HAP-1 (cell line): ENCODE data around the gene SCRN2.

Experiments used
- DNase-seq, 2 experiments: peaks; one replicate each; pipeline ENCODE4 v3.0.0-alpha.2; 2016 to 2020; ENCODE audit warnings: low spot score in 2 of 2
- H3K27me3 ChIP-seq: fragments of 250-450 bp; sonication (Bioruptor Pico); 2 replicates; pipeline ENCODE4 v1.5.1; 2020; ENCODE audit warnings: low read depth, mild to moderate bottlenecking, moderate library complexity
- H3K36me3 ChIP-seq: fragments of 250-450 bp; sonication (Bioruptor Pico); replicated peaks from 2 replicates; pipeline ENCODE4 v1.5.1; 2020; ENCODE audit warnings: mild to moderate bottlenecking
- H3K4me1 ChIP-seq: fragments of 250-450 bp; sonication (Bioruptor Pico); 2 replicates; pipeline ENCODE4 v1.5.1; 2020; ENCODE audit warnings: mild to moderate bottlenecking
- H3K4me3 ChIP-seq: fragments of 250-450 bp; sonication (Bioruptor Pico); 2 replicates; pipeline ENCODE4 v1.5.1; 2020; ENCODE audit warnings: mild to moderate bottlenecking, moderate library complexity
- H3K9me3 ChIP-seq: fragments of 250-450 bp; sonication (Bioruptor Pico); 2 replicates; pipeline ENCODE4 v1.5.1; 2020; ENCODE audit warnings: mild to moderate bottlenecking, moderate library complexity
- in situ Hi-C: fragments of 300-500 bp; cut with MboI; formaldehyde crosslinking; loops from 3 replicates; pipeline ENCODE4 v1.14.3; 2020; ENCODE audit warnings: low sequenced_read_pairs, inconsistent platforms, mixed read lengths

The SCRN2 gene

DNA sequence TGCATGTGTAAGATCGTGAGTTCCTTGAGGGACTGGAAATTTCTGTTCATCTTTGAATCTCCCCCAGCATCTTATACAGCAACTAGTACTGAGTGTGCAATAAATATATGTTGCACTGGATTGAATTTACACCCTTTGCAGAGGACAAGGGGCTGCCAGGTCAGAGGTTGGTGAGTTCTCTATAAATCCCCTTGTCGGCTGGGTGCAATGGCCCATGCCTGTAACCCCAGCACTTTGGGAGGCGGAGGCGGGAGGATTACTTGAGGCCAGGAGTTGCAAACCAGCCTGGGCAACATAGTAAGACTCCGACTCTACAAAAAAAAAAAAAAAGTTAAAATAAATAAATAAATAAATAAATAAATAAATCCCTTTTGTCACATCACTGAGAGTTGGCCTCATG, 19.3 kb upstream of the SCRN2 start:
- DNase-seq = no peak
- Histone ChIP-seq H3K9me3 (no peaks in the 10 kb centered on the region), H3K4me1 (no peaks in the 10 kb centered on the region), H3K36me3 (no peaks in the 10 kb centered on the region), H3K4me3 (no peak overlapping the region), H3K27me3 (peaks cover 40% of the 10 kb centered on the region)
- in situ Hi-C loops = no loop called here

- Histone ChIP-seq H3K9me3 (no peaks in the 10 kb centered on the region), H3K27me3 (peaks cover 60% of the 10 kb centered on the region), H3K4me1 (no peaks in the 10 kb centered on the region), H3K36me3 (no peaks in the 10 kb centered on the region), H3K4me3 (no peak overlapping the region)
- in situ Hi-C loops = no loop called here
- no peak for DNase-seq
Measured at GRCh38 chr17:47857551-47858455, 16.7 kb upstream of the SCRN2 start.

- Histone ChIP-seq H3K4me1 (no peaks in the 10 kb centered on the region), H3K27me3 (peaks cover 70% of the 10 kb centered on the region), H3K9me3 (no peaks in the 10 kb centered on the region), H3K36me3 (no peaks in the 10 kb centered on the region), H3K4me3 (no peak overlapping the region)
- in situ Hi-C loops = no loop called here
- DNase-seq = no peak
Measured at GRCh38 chr17:47856830-47857229, 15.8 kb upstream of the SCRN2 start.

- peaks cover 77% of the 10 kb centered on the region for H3K27me3 ChIP-seq
- no peaks in the 10 kb centered on the region for H3K9me3 ChIP-seq
- H3K4me3 ChIP-seq = no peak overlapping the region
- H3K36me3 ChIP-seq = no peaks in the 10 kb centered on the region
- in situ Hi-C loops = no loop called here
- DNase-seq = no peak
- no peaks in the 10 kb centered on the region for H3K4me1 ChIP-seq
Measured at GRCh38 chr17:47855737-47856136, 14.7 kb upstream of the SCRN2 start.

- H3K4me1 ChIP-seq = no peaks in the 10 kb centered on the region
- in situ Hi-C loops = no loop called here
- H3K27me3 ChIP-seq = peaks cover 91% of the 10 kb centered on the region
- H3K36me3 ChIP-seq = no peaks in the 10 kb centered on the region
- DNase-seq = no peak
- H3K4me3 ChIP-seq = no peak overlapping the region
- H3K9me3 ChIP-seq = no peaks in the 10 kb centered on the region
Measured at GRCh38 chr17:47853616-47854015, 12.5 kb upstream of the SCRN2 start.

- Histone ChIP-seq H3K27me3 (peaks cover 96% of the 10 kb centered on the region), H3K9me3 (no peaks in the 10 kb centered on the region), H3K36me3 (no peaks in the 10 kb centered on the region), H3K4me3 (no peak overlapping the region), H3K4me1 (no peaks in the 10 kb centered on the region)
- in situ Hi-C loops = no loop called here
- DNase-seq = no peak
Measured at GRCh38 chr17:47852113-47852949, 11.3 kb upstream of the SCRN2 start.

DNA sequence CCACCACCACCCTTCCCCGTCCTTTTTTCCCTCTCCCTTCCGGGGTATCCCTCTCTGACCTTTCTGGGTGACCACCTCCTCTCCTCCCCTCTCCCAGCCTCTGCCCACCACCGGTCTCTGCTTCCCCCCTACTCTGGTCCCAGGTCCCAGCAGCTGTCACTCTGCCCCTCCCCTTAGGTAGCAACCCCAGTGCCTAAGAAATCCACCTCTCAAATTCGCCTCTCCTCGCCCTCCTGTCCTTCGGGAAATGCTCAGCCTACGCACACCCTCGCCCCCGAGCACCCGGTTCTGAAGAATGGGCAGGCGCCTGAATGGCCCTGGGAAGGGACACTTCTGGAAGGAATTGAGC, 10.7 kb upstream of the SCRN2 start:
- Histone ChIP-seq H3K36me3 (no peaks in the 10 kb centered on the region), H3K4me3 (no peak overlapping the region), H3K27me3 (peaks cover 96% of the 10 kb centered on the region), H3K9me3 (no peaks in the 10 kb centered on the region), H3K4me1 (no peaks in the 10 kb centered on the region)
- in situ Hi-C loops = no loop called here
- DNase-seq = no peak

DNA sequence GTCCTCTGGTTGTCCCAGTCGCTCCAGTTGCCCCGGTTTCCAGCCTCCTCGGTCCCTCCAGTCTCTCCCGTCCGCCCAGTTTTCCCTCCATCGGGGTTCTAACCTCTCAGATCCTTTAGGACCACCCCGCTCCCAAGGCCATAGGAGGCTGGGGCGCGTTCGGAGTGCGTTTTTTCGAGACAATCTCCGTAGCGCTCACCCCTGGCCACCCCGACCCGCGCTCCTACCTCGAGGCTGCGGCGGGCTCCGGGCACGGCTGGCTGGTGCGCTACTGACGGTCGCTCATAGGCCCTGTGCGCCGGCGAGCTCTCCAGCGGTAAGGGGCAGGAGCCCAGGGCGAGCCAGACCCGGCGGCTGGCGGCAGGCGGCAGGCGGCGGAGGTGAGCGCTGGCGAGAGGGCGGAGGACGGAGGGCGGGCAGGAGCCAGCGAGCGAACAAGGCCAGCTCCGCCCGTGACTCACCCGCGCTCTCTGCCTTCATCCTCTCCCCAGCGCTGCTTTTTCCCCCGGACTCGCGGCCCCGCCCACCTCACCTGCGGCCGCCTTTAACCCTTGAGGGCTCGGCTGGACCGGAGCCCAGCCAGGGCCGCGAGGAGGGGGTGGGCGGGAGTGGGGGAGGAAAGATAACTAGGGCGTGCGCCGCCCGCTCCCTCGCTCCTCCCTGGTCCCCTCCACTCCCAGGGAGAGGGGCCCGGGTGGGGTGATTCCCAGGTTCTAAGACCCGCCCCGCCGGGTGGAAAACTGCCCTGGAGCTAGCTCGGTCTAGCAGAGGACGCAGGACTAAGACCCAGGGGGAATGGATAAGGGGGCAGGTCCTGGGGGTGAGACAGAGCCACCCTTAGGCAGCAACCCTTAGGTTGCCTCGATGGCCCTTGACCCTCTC, 9.9 kb upstream of the SCRN2 start, which contains the start of gene SP6:
Gene SP6 (minus strand): TSS at position 472 of the 882 bp plus-strand sequence. CDS start 2,734 bp downstream, outside the sequence.
- Histone ChIP-seq H3K4me3 (no peak within 1 kb of the TSS), H3K9me3 (no peaks in the 10 kb centered on the region), H3K27me3 (peaks cover 96% of the 10 kb centered on the region), H3K4me1 (no peaks in the 10 kb centered on the region), H3K36me3 (no peaks in the 10 kb centered on the region)
- in situ Hi-C loops = no loop called here
- DNase-seq = peak; percentile 8 to 59

GRCh38 chr17:47850373-47850691, 9.3 kb upstream of the SCRN2 start:
- in situ Hi-C loops = no loop called here
- H3K4me1 ChIP-seq = no peaks in the 10 kb centered on the region
- H3K36me3 ChIP-seq = no peaks in the 10 kb centered on the region
- no peak for DNase-seq
- no peaks in the 10 kb centered on the region for H3K9me3 ChIP-seq
- H3K27me3 ChIP-seq = peaks cover 96% of the 10 kb centered on the region
- no peak overlapping the region for H3K4me3 ChIP-seq

DNA sequence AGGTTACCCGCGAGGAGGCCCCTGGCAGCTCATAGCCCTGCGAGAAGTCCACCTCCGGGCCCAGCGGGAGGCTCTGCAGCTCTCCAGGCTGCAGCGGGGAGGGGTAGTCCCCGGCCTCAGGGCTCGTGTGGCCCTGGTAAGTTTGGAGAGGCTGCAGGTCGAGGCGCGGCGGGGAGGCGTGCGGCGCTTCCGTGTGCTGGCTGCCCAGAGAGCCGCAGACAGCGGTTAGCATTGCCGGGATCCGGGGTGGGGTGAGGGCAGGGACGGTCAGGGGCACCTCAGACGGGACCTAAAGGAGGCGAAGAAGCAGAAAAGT, 7.1 kb upstream of the SCRN2 start:
- no peaks in the 10 kb centered on the region for H3K36me3 ChIP-seq
- H3K4me1 ChIP-seq = no peaks in the 10 kb centered on the region
- H3K9me3 ChIP-seq = no peaks in the 10 kb centered on the region
- no peak for DNase-seq
- H3K4me3 ChIP-seq = no peak overlapping the region
- peaks cover 85% of the 10 kb centered on the region for H3K27me3 ChIP-seq
- in situ Hi-C loops = no loop called here

- Histone ChIP-seq H3K27me3 (peaks cover 79% of the 10 kb centered on the region), H3K9me3 (no peaks in the 10 kb centered on the region), H3K4me1 (no peaks in the 10 kb centered on the region), H3K36me3 (no peaks in the 10 kb centered on the region), H3K4me3 (no peak overlapping the region)
- DNase-seq = peak in 1 of 2 experiments; percentile 39
- in situ Hi-C loops = no loop called here
Measured at GRCh38 chr17:47847341-47848197, 6.5 kb upstream of the SCRN2 start.

DNA sequence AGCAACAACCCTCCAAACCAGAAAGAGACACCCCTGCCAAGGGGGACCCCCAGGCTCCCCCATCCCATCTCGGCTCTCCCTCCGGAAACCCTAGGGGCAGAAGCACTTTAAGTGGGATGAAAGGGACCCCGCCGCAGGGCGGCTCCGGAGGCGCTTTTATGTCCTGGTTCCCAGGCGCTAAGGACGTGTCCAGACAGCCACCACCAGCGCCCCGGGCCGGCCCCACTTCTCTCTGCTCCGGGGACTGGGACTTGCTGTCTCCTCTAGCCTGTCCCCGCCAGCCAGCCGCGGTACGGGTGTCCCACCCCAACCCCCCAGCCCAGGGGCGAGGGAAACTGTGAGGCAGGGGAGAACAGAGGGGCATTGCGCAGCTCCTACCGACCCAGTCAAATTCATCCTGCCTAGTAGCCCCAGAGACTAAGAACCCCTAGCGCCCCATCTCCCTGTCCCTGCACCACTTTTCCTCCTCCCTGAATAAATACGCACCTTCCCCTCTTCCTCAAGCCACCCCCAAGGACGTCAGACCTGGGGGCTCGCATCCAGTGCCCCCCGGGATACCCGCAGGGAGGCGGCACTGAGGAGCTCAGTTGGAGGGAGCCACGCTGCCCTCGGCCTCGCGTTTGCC, 5.8 kb upstream of the SCRN2 start:
- H3K27me3 ChIP-seq = peaks cover 71% of the 10 kb centered on the region
- DNase-seq = peak in 1 of 2 experiments; percentile 24
- no peaks in the 10 kb centered on the region for H3K9me3 ChIP-seq
- no peak overlapping the region for H3K4me3 ChIP-seq
- in situ Hi-C loops = no loop called here
- H3K4me1 ChIP-seq = no peaks in the 10 kb centered on the region
- no peaks in the 10 kb centered on the region for H3K36me3 ChIP-seq

GRCh38 chr17:47845716-47846075, 4.6 kb upstream of the SCRN2 start:
- no peaks in the 10 kb centered on the region for H3K9me3 ChIP-seq
- peaks cover 64% of the 10 kb centered on the region for H3K27me3 ChIP-seq
- DNase-seq = no peak
- peaks cover 4% of the 10 kb centered on the region for H3K4me1 ChIP-seq
- H3K4me3 ChIP-seq = no peak overlapping the region
- H3K36me3 ChIP-seq = no peaks in the 10 kb centered on the region
- in situ Hi-C loops = no loop called here
